Lung (tissue), 12 donors: ENCODE data around the gene FLACC1. TPM values are rescaled to one million over a fixed set of nuclear protein-coding genes. Genes with fewer than 3 reads are reported as not detected.

Source experiments
- ATAC-seq: fragments of 200-7000 bp; cut with Tn5 transposase; one replicate; pipeline ENCODE4 v1.9.1; 2020; ENCODE audit warnings: moderate number of reproducible peaks; ENCODE audit not compliant: insufficient read depth, low FRiP score
- DNase-seq, 3 donors: peaks; one replicate each; pipeline ENCODE4 v3.0.0-alpha.2; 2013 to 2017
- H3K27ac ChIP-seq, 2 donors: one replicate each; pipeline ENCODE4 v1.5.1; 2013; ENCODE audit warnings: mild to moderate bottlenecking in 2 of 2, moderate library complexity in 2 of 2, control low read depth in 1 of 2, inconsistent platforms in 1 of 2, low read depth in 1 of 2, low read length in 1 of 2
- H3K27me3 ChIP-seq, 3 donors: one replicate each; pipeline ENCODE4 v1.5.1; 2013; ENCODE audit warnings: low read length in 2 of 3; ENCODE audit not compliant: control insufficient read depth in 3 of 3, insufficient read depth in 3 of 3
- H3K36me3 ChIP-seq, 4 donors: one replicate each; pipeline ENCODE4 v1.5.1; 2013; ENCODE audit warnings: low read length in 4 of 4, mild to moderate bottlenecking in 1 of 4, moderate library complexity in 1 of 4; ENCODE audit not compliant: control insufficient read depth in 4 of 4, insufficient read depth in 4 of 4
- H3K4me1 ChIP-seq, 5 donors: one replicate each; pipeline ENCODE4 v1.5.1; 2013; ENCODE audit warnings: low read length in 5 of 5, mild to moderate bottlenecking in 2 of 5, moderate library complexity in 1 of 5; ENCODE audit not compliant: control insufficient read depth in 5 of 5, insufficient read depth in 5 of 5
- H3K4me3 ChIP-seq: one replicate; pipeline ENCODE4 v1.5.1; 2013; ENCODE audit warnings: mild to moderate bottlenecking, control low read depth, moderate library complexity
- H3K9ac ChIP-seq, 2 donors: one replicate each; pipeline ENCODE4 v1.5.1; 2013; ENCODE audit warnings: low read length in 2 of 2, control low read depth in 1 of 2; ENCODE audit not compliant: insufficient read depth in 1 of 2
- H3K9me3 ChIP-seq, 4 donors: one replicate each; pipeline ENCODE4 v1.5.1; 2013; ENCODE audit warnings: low read length in 3 of 4, mild to moderate bottlenecking in 1 of 4, moderate library complexity in 1 of 4; ENCODE audit not compliant: control insufficient read depth in 4 of 4, insufficient read depth in 3 of 4
- CTCF ChIP-seq: IDR thresholded peaks from 2 replicates; pipeline ENCODE4 v1.5.1; 2012; ENCODE audit warnings: mild to moderate bottlenecking; ENCODE audit errors: control extremely low read depth, extremely low read depth
- WGBS, 2 donors: extraction: QIAGEN DNeasy Blood & Tissue Kit; methylation state at CpG; one replicate each; pipeline ENCODE4 v1.1.7; 2013; 5-methylcytosine and 5-hydroxymethylcytosine counted together
- polyA plus RNA-seq, 2 donors: library from polyadenylated mRNA; stranded (reverse); fragments of 200-250 nt; gene quantifications; one replicate each; pipeline ENCODE4 v1.2.1, GENCODE V29; 2013
- total RNA-seq, 2 donors: library from RNA; depleted of rRNA in 1 of 2; stranded (reverse); fragments of >200 nt in 1 of 2; gene quantifications; one replicate each; pipeline ENCODE4 v1.2.1, GENCODE V29; 2014 to 2021
- donor health status: control.
- donor health status: control.
- donor health status: Bipolar disorder and iron deficiency.
- donor health status: healthy.
- donor health status: DM: yes; HTN: yes; CAD: no.

Gene FLACC1
- total and polyA plus RNA-seq, 4 donors, result 1.0 to 8.6 (median 4.9) TPM

GRCh38 chr2:201363857-201364560 is 6.9 kb upstream of the FLACC1 start:
- Histone ChIP-seq H3K4me3 (no peak overlapping the region), H3K9me3 (peaks cover 0 to 10% (median 1%) of the 10 kb centered on the region in 4 donors), H3K36me3 (peaks cover 4 to 8% (median 6%) of the 10 kb centered on the region in 4 donors), H3K27ac (no peak overlapping the region), H3K9ac (no peak overlapping the region), H3K4me1 (peaks cover 0 to 2% (median 0%) of the 10 kb centered on the region in 5 donors), H3K27me3 (no peaks in the 10 kb centered on the region)
- ATAC-seq (peak; percentile 85), DNase-seq (peak in 2 of 3 donors; percentile 25 to 42)
- 81 to 94% methylated on average over 2 of the region's 2 CpGs for WGBS, 2 donors
- TF ChIP-seq CTCF, result peak; percentile 54

- ATAC-seq, result no peak
- TF ChIP-seq CTCF, result no peak
- Histone ChIP-seq H3K9me3 (peaks cover 0 to 4% (median 0%) of the 10 kb centered on the region in 4 donors), H3K27ac (no peak overlapping the region), H3K4me3 (no peak overlapping the region), H3K36me3 (peaks cover 6 to 8% (median 7%) of the 10 kb centered on the region in 4 donors), H3K27me3 (no peaks in the 10 kb centered on the region), H3K9ac (no peak overlapping the region), H3K4me1 (peaks cover 0 to 2% (median 0%) of the 10 kb centered on the region in 5 donors)
- DNase-seq, result no peak
- WGBS, 2 donors, result 86 to 94% methylated on average over 2 of the region's 2 CpGs
These were observed 5.3 kb upstream of the FLACC1 start for GRCh38 chr2:201362396-201362795.

GRCh38 chr2:201361078-201361733 is 4.1 kb upstream of the FLACC1 start:
- no peak for TF ChIP-seq CTCF
- Histone ChIP-seq H3K27me3 (no peaks in the 10 kb centered on the region), H3K27ac (no peak overlapping the region), H3K9ac (no peak overlapping the region), H3K9me3 (peaks cover 0 to 4% (median 0%) of the 10 kb centered on the region in 4 donors), H3K4me1 (peaks cover 0 to 5% (median 2%) of the 10 kb centered on the region in 5 donors), H3K36me3 (peaks cover 6 to 8% (median 7%) of the 10 kb centered on the region in 4 donors), H3K4me3 (no peak overlapping the region)
- ATAC-seq, result no peak
- no peak for DNase-seq
- 86 to 87% methylated on average over 2 of the region's 2 CpGs for WGBS, 2 donors
